COLO668 (cell line): ENCODE measurements around the gene MAST4.
"Not testable (repeated sequence)": the region's sequence is repeated elsewhere in the genome, so short reads cannot be mapped to it uniquely, and the experiment has no call there.

ENCODE experiments used
- DNase-seq: peaks from one replicate; lab custom pipeline; 2025; ENCODE audit not compliant: unreplicated experiment; lab: John Stamatoyannopoulos, UW

MAST4 gene

DNA sequence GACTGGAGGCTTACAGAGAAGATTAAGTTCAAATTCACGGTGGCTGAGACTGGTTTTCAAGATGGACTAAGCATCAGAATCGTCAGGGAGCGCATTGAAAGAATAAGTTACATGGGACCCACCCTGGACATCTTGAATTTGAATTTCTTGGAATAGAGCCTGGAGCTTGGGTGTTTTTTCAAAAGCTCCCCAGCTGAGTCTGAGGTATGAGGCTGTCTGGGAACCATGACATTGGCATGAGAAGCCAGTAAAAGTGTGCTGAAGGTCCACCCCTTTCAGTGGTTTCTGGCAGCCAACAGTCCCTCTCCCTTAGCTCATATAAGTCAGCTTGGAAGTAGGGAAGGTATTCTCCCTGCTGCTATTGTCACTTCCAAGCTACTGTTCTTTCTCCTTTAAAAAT is 97.8 kb downstream of the MAST4 start:
- no peak for DNase-seq

DNA sequence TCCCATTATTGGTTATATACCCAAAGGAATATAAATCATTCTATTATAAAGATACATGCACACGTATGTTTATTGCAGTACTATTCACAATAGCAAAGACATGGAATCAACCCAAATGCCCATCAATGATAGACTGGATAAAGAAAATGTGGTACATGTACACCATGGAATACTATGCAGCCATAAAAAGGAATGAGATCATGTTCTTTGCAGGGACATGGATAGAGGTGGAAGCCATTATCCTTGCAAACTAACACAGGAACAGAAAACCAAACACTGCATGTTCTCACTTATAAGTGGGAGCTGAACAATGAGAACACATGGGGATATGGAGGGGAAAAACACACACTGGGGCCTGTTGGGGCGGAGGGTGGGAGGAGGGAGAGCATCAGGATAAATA is 99.6 kb downstream of the MAST4 start:
- not testable (repeated sequence) for DNase-seq

DNA sequence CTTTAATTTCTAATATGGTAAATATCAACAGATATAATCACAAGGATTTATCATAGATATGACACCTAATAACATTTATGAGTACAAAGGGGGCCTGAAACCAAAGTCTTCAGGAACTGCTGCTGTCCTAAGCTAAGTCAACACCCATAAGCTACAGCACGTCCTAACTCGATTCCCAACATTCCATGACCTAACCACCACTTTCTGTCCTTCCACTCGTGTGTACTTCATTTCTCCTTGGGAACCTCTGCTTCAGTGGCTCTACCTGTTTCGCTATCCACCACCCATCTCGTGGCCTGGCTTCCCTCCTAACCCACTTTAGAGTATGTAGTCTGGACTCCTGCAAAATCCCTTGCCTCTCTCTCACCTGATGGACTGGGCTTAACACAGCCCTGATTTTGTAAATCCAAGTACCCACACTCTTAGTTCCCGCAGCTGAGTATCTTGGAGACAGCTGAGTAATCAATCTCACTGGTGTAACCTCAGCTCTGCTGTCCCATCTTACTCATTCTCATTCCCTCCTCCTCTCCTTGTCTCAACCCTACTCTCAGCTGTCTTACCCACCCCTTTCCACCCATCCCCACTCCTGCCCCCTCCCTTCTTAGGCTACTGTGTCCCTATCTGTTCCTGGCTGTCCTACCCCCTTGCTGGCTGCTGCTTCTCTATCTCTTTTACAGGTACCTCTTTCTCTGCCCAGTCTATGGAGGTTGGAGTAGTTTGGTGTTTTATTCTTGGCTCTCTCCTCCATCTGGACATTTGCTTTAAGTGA is 101.8 kb downstream of the MAST4 start:
- no peak for DNase-seq

DNA sequence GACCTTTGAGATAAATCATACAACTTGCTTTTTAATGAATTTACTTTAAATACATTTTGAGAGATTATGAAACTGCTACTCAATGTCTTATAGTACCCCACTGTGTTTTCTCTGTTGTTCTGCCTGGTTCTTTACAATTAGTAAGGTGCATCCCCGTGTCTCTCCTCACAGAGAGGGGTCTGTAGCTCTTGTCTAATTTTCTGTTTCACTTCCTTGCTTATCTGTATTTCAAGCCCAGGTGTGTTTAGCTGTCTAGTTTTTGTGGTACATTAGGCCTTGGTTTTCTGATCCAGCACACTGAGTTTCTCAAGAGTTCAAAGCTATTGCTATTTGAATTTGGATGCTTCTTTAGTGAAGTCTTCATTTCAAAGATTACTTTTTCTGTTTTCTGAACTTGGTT is 105.1 kb downstream of the MAST4 start:
- DNase-seq = no peak

DNA sequence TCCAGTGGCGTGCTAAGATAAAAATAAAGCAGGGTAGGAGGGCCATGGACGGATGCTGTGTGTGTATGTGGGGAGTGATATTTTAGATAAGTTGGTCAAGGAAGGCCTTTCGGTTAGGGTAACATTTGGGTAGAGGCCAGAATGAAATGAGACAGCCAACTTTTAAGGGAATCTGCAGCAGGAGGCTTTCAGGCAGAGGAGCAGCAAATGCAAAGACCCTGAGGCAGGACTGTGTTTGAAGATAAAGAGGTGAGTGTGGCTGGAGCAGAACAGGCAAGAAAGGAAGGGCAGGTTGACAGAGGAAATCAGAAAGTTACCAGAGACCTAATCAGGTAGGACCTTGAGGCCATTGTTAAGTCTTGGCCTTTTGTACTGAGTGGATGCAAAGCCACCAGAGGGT is 106.2 kb downstream of the MAST4 start:
- DNase-seq = no peak

DNA sequence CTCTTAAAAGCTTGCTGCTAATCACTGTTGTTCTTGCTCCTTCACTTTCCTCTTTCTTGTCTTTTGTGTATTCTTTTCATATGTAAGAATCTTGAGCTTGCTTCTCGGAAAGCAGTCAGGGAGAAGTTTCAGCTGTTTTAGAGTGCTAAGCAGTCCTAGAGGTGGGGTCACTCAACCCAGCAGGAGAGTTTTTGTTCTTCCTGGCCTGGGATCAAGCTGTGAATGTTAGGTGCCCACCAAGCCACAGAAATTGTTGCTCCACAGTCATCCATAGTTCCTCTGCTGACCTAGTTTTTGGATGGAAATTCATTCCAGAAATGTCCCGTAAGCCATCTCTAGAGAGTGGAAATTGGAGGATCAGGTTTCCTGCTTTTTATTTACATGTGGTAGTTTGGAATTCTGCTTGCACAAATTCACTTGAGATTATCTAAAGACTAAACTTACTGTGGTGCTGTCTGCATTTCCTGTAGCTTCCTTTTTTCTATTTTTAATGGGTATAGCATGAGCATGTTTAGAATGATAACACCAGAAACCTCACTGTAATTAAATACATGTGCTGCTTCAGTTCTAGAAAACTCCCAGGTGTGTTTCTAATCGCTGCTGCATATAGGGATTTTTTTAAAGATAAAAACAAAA is 108.7 kb downstream of the MAST4 start:
- no peak for DNase-seq

DNA sequence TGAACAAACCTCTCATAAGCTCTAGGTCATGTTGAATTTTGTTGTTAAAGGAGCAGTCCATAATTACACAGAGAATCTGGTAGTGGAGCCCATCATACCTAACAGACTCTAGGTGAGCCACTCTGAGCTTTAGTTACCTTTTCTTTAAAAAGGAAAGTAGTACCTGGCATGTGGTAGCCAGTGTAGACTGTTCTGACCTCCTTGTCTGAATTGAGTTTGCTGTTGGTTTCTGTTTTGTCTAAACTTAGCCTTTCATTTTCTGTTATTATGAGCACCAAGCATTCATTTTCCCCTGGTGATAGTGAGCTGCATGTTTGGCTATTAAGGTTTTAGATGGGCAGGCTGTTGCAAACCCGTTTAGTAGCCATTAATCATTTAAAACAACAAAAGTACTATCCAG is 112.2 kb downstream of the MAST4 start:
- DNase-seq = no peak

DNA sequence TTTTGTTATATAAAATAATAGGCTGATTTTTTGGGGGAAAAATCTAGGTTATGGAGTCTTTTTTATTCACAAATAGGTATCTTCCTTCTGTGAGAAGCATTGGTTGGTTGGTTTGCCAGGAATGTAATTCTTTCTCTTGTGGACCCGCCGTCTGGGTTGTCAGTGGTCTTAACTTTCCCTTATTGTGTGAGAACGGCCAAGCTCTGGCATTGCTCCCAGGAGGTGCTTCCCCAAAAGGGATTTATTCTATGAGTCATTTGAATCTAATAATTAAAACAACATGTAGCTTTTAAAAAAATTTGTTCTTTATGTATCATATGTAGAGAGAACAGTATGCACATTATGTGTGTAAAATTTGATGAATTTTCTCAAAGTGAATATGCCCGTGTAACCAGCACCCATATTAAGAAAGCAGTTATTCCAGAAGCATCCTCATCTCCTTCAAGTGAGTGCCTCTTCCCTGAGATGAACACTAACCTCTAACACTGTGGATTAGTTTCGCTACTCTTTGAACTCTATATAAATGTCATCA is 114.4 kb downstream of the MAST4 start:
- no peak for DNase-seq

DNA sequence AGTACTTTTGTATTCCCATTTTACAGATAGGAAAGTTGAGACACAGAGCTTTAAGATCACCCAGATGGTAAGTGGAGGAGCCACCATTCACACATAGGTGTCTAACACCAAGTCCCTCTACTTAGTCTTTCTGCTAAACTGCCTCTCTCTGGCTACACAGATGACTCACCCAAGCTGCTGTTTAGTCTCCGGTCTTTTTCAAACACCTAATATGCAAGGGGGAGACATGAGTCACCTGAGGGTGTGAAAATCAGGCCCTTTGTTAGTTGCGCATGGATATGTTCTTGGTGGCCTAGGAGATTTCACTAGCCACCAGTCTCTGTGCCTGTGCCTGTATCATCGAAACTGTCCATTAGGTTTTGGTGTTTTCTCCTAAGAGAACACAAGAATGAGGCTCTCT is 117.8 kb downstream of the MAST4 start:
- DNase-seq = peak; percentile 19

DNA sequence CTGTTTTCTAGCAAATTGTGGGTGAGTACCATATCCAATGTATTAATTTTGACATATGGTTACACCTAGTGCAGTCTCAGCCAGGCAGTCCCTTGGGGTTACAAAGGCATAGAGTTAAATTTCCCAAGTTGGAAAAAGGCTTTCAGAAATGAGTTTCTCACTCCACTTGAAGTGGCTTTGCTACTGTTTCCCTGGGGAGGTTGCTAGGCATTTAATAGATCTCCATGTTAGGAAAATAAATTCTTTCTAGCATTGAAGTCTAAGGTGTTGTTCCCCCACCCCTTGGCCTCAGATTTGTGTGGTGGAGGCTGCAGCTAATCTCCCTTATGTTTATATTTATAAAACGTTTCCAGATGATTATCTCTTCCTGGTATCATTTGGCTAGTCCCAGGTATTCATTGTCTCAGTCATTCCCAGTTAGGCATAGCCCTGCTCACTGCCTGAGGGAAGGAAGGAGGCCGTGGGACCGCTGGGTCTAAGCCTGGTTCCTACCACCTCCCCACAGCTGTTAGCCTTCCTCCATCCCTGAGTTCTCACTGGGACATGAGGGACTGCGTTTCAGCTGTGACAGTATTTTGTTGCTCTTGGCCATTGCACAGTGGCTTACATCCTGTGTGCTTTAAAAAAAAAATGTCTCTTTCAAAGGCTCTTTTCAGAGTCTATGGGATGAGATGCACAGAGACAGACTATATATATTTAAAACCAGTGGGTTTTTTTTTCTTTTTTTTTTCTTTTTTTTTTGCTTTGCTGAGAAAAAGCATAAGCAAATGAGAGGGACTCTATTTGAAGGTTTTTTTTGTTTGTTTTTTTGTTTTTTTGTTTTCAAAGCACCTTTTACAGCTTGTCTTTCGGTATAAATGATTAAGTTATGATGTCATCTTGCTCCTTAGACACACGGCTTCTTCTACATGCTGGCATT is 121.5 kb downstream of the MAST4 start:
- DNase-seq = peak; percentile 3

DNA sequence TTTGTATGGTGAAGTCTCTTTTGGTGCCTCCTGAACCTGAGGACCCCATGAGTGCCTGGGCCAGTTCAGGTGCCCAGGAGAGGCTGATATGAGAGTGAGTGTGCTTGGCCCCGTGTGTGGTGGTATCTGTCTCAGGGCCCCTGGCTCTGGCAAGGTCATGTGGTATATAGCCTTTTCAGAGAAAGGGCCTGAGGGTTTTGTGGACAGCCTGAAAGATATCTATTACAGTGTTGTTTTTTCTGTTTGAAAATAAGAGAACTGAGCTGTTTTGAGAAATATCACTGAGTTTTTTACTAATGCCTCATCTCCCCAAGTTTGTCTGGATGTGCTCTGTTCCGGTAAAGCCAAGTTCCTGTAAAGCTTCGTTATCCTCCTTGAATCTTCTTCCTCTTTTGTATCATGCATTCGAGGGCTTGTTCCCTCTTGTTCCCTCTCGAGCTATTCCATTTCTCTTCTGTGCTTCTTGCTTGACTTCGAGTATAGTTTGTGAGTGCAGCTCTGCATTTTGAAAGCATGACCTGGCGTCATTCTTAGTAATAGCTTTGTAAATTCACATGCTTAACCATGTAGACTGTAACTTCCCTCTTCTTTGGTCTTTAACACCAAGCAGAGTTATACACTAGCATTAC is 122.3 kb downstream of the MAST4 start:
- no peak for DNase-seq

DNA sequence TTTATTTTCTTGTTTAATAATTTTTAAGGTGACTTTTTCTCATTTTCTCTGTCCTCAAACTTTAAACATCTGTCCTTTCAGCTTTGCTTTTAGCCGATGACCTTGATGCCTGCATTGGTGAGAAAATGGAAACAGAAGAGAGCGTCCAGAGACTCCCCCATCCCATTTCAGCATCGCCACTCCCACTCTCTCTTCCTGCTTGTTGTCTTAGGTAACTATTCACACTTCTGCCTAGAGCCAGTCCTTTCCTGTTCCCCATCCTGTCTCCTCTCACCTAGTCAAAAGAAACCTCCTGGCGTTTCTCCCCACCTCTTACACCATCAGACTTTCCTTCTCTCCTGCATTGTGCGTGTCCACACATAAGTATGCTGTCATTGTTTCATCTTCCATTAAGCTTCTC is 124.6 kb downstream of the MAST4 start:
- peak; percentile 3 for DNase-seq

DNA sequence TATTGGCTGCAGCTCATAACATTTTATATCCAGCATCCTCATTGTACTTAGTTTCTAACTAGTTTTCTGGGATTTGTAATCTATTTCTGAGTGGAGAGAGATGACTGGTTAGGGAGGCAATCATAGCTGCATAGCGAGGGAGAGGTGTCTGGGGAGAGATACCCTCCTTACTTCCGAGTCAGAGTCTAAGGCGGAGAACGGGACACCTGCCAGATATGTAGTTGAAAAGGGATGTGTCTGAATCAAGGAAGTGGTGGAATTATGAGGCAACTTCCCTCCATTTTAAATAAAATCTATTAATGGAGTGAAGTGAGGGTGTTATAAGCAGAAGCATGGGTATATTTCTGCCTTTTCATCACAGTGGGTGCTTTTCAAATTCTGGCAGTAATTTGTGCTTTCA is 126.5 kb downstream of the MAST4 start:
- no peak for DNase-seq

DNA sequence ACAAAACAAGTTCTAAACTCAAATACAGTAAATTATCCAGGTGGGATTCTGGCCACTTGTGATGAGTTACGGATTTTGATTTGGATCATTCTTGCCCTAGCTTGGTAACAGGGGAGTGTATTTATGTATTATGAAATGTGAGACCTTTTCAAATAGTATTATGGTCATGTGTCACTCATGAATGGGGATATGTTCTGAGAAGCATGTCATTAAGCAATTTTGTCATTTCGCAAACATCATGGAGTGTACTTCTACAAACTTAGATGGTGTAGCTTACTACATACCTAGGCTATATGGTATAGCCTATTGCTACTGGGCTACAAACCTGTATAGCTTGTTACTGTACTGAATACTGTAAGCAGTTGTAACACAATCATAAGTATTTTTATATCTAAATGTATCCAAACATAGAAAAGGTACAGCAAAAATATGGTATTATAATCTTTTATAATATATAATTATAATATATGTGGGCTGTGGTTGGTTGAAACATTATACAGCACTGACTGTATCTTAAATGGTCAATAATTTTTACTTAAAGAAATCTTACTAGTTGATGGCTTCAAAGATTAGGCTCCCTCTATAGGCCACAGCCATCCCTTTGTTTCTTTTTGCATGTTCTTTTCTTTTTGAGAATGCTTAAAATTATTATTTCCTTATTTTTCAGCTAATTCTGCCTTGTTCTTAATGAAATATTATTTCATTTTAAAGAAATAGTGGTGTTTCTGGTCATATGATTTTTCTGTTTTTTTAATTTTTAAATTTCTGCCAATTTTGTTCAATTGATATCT is 128.4 kb downstream of the MAST4 start:
- DNase-seq = no peak

DNA sequence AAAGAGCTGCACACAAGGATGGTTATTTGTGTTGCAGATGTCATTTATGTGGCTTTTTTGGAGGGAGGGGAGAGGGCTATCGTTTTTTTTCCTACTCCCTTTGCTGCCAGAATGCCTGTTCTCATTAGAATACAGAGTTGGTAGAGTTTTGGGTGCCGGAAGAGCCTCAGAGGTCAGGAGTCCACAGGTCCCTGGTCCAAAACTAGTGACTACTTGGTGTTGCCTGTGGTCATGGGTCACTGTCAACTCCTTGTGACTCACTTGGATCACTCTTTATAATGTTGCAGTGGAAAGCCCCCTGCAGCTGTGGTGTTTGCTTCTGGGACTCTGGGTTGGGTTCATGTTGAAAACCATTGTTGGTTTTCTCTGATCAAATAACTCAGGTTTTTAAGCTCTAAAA is 131.4 kb downstream of the MAST4 start:
- DNase-seq = no peak

DNA sequence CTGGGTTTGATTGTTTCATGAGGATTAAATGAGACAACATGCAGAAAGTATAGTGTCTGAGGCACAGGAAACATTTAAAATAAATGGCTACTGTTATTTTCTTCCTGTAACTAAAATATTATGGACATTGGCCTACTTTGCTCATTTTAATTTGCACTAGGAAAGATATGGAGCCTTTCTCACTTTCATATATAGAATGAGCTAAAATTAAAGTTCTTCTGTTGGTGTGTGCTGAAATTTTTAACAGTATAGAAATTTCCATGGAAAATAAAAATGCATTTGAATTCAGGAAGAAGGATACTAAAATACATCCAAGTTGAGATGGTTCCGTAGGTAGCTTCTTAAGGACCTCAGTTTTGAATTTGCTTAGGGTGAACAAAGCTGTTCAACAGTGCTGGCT is 131.9 kb downstream of the MAST4 start:
- no peak for DNase-seq

DNA sequence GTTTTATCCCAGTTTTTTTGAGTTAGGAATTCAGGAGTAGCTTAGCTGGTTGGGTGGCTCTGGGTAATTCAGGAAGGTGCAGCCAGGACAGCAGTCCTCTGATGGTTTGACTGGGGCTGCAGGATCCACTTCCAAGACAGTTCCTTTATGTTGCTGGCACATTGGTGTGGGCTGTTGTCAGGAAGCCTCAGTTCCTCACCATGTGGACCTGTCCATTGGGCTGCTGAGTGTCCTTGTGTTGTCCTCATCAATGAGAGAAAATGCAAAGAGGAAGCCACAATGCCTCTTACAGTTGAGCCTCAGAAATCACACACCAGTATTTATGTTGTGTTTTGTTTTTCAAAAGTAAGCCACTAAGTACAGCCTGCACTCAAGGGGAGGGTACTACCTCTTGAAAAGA is 140.9 kb downstream of the MAST4 start:
- DNase-seq = no peak

DNA sequence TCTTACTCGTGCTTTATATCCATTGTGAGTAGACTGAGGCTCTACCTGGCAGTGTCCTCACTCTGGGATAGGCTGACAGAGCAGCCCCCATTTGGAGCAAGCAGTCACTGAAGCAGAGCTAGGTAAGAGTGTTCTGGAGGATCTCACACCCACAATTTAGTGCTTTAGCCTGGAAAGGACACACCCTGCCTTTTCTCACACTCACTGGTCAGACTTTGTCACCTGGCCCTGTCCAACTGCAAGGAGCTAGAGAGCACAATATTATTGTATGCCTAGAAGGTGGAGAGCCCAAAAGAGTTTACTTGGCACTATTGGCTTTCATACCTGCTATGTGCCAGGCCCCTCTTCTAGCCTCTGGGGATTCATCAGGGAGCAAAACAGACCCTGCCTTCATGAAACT is 141.9 kb downstream of the MAST4 start:
- no peak for DNase-seq

DNA sequence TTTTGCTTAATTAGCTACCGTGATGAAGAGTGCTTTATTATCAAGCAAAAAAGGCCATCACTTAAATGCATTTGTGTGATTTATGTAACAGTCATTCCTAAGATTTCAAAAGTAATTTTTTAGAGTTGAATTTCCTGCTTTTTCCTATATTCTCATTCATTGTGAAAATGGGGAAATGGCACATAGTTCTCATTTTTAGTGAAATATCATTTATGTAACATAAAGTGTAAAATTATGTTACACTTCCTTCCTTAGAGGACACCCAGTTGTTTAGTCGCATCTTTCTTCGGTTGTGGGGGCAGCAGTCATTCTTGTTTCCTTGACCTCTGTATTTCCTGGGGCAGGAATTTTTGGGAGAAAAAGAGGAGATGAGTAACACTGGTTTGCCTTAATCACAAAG is 142.8 kb downstream of the MAST4 start:
- DNase-seq = no peak

DNA sequence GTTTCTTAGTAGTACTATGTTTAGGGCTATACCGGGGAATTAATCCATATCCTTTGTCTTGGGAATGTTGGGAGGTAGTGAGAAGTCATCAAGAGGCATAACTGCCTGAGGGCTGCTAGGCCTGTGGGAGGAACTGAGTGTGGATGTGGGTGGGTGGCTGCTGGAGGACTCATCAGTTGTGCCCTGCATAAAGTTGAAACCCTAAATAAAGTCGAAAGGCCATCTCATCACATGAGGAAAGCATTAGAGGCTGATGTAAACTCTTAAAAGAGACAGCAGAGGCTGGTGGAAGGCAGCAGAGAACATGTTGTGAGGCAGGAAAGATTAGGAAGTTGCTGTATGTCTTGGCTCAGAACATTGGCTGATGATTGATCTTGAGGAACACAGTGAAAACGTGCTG is 143.8 kb downstream of the MAST4 start:
- no peak for DNase-seq
